ENCODE measurements around the gene UNC5A.

Gene UNC5A

GRCh38 chr5:176781638-176782570 is 28.5 kb upstream of the UNC5A start:
- peak; percentile 80 for DNase-seq

GRCh38 chr5:176784218-176785165 is 25.9 kb upstream of the UNC5A start:
- no peak for DNase-seq

GRCh38 chr5:176785184-176786145 is 24.9 kb upstream of the UNC5A start:
- no peak for DNase-seq

GRCh38 chr5:176787676-176788075 is 22.7 kb upstream of the UNC5A start:
- no peak for DNase-seq

- DNase-seq: no peak
These were observed 22.3 kb upstream of the UNC5A start for GRCh38 chr5:176788091-176788490.

GRCh38 chr5:176788941-176789872 is 21.2 kb upstream of the UNC5A start:
- DNase-seq: peak; percentile 63

GRCh38 chr5:176789873-176790615 is 20.3 kb upstream of the UNC5A start:
- DNase-seq: no peak

GRCh38 chr5:176790941-176791340 is 19.4 kb upstream of the UNC5A start:
- DNase-seq: no peak

GRCh38 chr5:176792655-176793342 is 17.6 kb upstream of the UNC5A start:
- no peak for DNase-seq

- DNase-seq: no peak
These were observed 17.0 kb upstream of the UNC5A start for GRCh38 chr5:176793343-176793699.

GRCh38 chr5:176793736-176794135 is 16.6 kb upstream of the UNC5A start:
- DNase-seq: no peak

GRCh38 chr5:176794509-176794908 is 15.8 kb upstream of the UNC5A start:
- DNase-seq: no peak

GRCh38 chr5:176796411-176796810 is 13.9 kb upstream of the UNC5A start:
- no peak for DNase-seq

GRCh38 chr5:176796970-176797369 is 13.4 kb upstream of the UNC5A start:
- no peak for DNase-seq

- DNase-seq: no peak
These were observed 12.8 kb upstream of the UNC5A start for GRCh38 chr5:176797456-176798050.

GRCh38 chr5:176798086-176798876 is 12.1 kb upstream of the UNC5A start:
- no peak for DNase-seq

GRCh38 chr5:176798949-176799348 is 11.4 kb upstream of the UNC5A start:
- no peak for DNase-seq

GRCh38 chr5:176799488-176799887 is 10.9 kb upstream of the UNC5A start:
- DNase-seq: no peak

- DNase-seq: no peak
These were observed 10.3 kb upstream of the UNC5A start for GRCh38 chr5:176800024-176800423.

Measured in MV-4-11 (cell line).